HG03108 (cell line): ENCODE results near the gene TMED5.

Experiments used
- ATAC-seq: cut with Tn5 transposase; IDR thresholded peaks from one replicate; pipeline ENCODE4 v1.9.1; 2021; ENCODE audit warnings: moderate library complexity; ENCODE audit not compliant: unreplicated experiment

Gene TMED5

DNA sequence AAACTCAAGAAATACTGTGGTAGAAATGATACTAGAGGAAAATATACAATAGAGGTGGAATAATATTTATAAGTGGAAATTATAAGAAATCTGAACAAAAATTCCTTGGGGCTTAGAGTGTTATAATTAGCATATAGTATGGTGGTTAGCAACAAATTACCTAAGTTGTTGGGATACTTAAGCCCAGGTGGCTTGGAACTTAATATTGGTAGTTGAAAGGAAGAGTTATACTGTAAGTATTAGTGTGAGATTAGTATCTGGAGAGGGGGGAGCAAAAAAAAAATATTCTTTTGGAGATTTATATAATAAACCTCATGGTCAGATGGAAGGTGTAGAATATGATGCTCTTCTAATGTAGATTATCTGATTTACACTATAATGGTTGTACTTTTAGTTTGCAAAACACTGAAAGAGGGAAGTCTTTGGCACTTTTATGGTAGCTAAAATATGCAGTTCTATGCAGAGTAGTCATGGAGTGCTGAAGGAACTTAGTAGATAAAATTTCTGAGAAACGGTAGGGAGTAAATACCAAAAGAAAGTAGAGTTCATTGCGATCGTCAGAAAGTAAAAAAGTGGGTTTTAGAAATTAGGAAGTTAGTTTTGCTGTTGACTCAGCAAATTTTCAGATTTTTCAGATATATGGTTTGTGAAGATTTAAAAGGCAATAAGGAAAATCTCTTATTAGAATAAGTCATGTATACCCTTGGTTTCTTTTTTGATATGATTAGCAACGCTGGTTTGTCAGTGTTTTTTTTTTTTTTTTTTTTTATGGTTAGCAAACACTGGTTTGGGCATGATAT lies 55.5 kb downstream of the TMED5 start:
- no peak for ATAC-seq

DNA sequence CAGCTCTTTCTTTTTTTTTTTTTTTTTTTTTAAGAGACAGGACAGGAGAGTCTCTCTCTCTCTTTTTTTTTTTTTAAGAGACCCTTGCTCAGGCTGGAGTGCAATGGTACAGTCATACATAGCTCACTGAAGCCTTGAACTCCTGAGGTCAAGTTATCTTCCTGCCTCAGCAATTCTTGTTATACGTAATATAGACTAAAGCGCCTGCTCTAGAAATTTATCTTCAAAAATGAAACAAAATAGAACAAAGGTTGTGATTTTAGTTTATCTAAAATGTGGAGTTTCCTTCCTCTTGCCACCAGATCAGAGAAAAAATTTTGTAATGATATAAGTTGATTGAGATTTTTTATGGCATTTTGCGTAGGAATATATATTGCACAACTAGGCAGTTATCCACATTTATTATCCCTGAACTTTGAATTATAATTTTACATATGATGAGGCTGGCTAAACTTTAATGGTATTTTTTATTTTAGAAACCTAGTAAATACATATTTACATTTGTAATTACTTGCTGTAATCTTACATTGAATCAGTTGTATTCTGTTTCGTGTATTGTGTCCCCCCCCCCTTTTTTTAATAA lies 56.9 kb downstream of the TMED5 start:
- no peak for ATAC-seq

DNA sequence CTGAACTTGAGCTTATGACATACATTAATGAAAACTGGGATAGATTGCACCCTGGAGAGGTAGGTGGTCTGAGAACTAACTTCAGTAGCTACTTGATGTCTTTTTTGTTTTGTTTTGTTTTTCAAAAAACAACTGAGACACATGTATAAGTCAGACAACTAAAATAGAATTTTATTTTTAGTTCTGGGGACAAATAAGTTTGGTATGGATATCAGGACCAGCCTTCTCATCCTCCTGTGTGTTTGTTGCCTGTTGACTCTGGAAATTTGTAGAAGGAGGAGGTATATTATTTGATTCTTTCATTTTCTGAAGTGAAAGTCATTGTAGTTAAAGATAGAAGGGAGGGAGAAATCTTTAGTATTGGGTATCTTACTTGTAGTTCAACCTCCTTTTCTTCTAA lies 59.6 kb downstream of the TMED5 start:
- ATAC-seq: no peak

DNA sequence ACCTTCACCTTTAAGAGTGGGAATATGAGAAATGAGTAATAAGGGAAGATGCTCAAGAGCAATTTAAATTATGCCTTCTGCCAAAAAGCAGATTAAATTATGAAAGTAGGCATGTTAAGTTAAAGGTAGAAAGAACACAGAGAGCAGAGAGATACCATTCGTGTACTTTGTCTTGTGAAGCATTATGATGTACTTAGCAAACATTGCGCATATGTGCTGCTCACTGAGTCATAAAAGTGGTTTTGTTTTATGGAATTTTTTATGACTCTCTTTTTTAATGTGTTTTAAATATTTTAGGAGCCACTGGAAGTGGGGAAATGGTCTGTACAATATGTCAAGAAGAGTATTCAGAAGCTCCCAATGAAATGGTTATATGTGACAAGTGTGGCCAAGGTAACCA lies 65.8 kb downstream of the TMED5 start:
- no peak for ATAC-seq

DNA sequence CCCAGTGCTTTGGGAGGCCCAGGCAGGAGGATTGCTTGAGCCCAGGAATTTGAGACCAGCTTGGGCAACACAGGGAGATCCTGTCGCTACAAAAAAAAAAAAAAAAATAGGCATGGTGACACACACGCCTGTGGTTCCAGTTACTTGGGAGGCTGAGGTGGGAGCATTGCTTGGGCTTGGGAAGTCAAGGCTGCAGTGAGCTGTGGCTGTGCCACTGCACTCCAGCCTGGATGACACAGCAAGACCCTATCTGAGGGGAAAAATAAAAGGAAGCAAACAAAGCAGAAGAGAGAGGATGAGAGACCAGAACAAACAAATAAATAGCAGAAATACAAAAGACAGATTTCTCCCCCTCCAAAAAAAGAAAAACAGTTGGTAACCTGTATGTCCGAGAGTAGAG lies 67.1 kb downstream of the TMED5 start:
- no peak for ATAC-seq

DNA sequence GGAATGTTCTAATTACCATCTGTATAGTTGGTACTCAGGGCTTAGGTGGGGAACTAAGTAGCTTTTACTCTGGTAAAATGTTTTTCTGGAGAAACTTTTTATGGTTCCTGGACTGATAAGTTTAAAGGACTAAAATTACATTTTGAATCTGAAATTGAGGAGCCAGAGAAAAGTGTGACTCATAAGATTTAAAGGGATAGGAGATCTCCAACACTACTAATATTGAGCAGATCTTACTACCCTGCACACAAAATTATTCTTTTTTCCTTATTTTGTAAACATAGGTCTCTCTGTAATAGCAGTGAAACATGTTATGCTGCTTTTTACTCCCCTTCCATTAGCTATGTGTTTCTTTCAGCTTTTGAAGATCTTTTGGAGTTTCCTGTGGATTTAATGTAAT lies 68.7 kb downstream of the TMED5 start:
- ATAC-seq: no peak

DNA sequence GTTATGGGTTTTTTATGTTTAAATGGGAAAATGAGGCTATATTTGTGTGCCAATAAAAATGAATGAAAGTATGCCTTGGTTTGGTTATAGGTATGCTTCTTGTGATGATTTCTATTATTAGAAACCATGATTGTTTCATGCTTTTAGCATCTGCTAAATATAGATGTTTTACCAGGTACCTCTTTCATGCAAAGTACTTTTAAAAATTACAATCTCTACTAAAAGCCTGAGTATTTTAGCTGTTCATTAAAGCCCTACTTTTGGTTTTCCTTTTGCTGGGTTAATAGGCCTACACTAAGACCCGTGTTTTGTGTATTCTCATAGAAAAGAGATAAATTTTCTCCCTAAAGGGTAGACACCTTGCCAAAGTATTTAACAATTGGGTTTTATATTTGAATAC lies 69.1 kb downstream of the TMED5 start:
- no peak for ATAC-seq

DNA sequence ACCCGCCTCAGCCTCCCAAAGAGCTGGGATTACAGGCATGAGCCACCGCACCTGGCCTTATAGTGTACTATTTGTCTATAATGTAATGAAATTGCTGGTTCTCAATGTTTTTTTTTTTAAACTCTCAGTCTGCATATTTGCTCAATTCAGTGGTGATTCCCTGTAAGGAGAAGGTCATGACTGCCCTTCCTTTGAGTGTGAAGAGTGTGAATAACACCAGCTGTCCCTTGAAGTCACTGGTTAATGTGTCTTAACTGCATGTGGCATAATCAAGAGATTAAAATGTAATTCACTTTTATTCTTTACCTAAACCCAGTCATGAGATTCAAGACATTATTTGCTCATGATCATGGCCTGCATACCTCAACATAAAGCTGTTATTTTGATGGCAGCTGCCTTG lies 70.6 kb downstream of the TMED5 start:
- ATAC-seq: no peak

DNA sequence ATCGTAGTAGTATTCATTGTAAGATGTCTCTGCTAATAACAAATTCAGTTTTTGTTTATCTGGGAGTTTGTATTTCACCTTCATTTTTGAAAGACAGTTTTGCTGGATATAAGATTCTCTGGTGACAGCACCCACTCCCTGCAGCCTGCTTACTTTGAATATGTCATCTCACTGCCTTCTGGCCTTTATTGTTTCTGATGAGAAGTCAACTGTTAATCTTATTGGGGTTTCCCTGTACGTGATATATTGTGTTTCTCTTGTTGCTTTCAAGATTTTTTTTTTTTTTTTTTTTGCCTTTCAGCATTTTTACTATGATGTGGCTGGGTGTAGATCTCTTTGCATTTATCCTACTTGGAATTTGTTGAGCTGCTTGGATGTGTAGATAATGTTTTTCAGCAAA lies 71.9 kb downstream of the TMED5 start:
- ATAC-seq: no peak

DNA sequence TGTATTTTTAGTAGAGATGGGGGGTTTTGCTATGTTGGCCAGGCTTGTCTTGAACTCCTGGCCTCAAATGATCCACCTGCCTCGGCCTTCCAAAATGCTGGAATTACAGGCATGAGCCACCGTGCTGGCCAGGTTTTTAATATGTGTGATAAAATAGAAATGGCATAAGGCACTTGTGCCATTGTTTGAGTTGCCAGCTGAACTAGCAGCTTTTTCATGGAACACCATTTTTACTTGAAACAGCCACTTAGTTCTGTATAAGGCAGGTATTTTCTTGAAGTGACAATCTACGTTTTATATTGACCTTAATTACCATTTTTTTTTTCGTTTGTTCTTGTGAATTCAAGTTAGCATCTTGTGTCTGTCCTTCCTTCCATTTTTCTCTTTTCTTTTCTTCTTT lies 72.8 kb downstream of the TMED5 start:
- ATAC-seq: no peak

DNA sequence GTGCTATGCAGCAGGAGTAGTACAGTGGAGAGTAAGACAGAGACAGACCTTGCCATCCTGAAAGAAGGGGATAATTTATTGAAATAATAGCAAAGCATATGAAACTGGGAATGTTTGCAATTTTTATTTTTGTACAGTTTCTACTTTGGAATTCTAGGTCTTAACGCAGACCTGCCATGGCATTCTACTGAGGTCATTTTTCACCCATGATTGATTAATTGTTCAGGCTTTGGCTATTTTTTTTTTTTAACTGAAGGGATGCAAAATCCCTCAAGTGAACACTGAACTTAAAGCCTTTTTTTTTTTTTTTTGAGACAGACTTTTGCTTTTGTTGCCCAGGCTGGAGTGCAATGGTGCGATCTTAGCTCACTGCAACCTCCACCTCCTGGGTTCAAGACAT lies 74.0 kb downstream of the TMED5 start:
- no peak for ATAC-seq

DNA sequence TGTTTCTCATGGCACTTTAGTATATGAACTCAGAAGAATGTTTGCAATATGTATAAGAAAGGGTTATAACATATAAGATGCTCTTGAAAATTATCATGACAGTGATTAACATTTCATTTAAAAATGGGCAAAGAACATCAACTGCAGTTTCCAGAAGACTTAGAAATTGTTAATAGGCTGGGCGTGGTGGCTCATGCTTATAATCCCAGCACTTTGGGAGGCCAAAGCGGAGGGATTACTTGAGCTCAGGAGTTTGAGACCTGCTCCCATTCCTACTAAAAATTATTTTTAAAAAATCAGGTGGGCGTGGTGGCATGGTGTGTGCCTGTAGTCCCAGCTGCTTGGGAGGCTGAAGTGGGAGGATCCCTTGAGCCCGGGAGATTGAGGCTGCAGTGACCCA lies 78.1 kb downstream of the TMED5 start:
- ATAC-seq: no peak
